ENCODE results near the gene RAMACL. TPM values are rescaled to one million over a fixed set of nuclear protein-coding genes. Genes with fewer than 3 reads are reported as not detected.
A peak's percentile ranks its signal among the peaks of the same experiment; 100 is the strongest.

RAMACL gene
- total RNA-seq, 1 donor from 2014 or later, result 0.88 TPM

- ATAC-seq, result no peak
Observed at GRCh38 chr6:166573511-166574216, 12.8 kb downstream of the RAMACL start.

GRCh38 chr6:166572370-166573261 is 13.9 kb downstream of the RAMACL start:
- ATAC-seq, result no peak

- ATAC-seq, result no peak
Observed at GRCh38 chr6:166570929-166571713, 15.4 kb downstream of the RAMACL start.

- ATAC-seq, result no peak
Observed at GRCh38 chr6:166569206-166569605, 17.3 kb downstream of the RAMACL start.

- ATAC-seq, result no peak
Observed at GRCh38 chr6:166567813-166568212, 18.7 kb downstream of the RAMACL start.

- peak; percentile 92 for ATAC-seq
Observed at GRCh38 chr6:166567107-166567506, 19.4 kb downstream of the RAMACL start.

GRCh38 chr6:166566026-166567011 is 20.2 kb downstream of the RAMACL start:
- no peak for ATAC-seq

GRCh38 chr6:166565084-166565967 is 21.2 kb downstream of the RAMACL start:
- ATAC-seq, result no peak

GRCh38 chr6:166563805-166564204 is 22.7 kb downstream of the RAMACL start:
- no peak for ATAC-seq

- ATAC-seq, result no peak
Observed at GRCh38 chr6:166563200-166563599, 23.3 kb downstream of the RAMACL start.

- no peak for ATAC-seq
Observed at GRCh38 chr6:166562726-166563125, 23.8 kb downstream of the RAMACL start.

GRCh38 chr6:166561771-166562359 is 24.6 kb downstream of the RAMACL start:
- no peak for ATAC-seq

GRCh38 chr6:166560222-166560621 is 26.3 kb downstream of the RAMACL start:
- ATAC-seq, result no peak

- ATAC-seq, result no peak
Observed at GRCh38 chr6:166559662-166560061, 26.8 kb downstream of the RAMACL start.

- ATAC-seq, result peak; percentile 21
Observed at GRCh38 chr6:166559211-166559610, 27.3 kb downstream of the RAMACL start.

GRCh38 chr6:166558156-166559005 is 28.1 kb downstream of the RAMACL start:
- ATAC-seq, result no peak

- peak; percentile 96 for ATAC-seq
Observed at GRCh38 chr6:166556863-166557322, 29.6 kb downstream of the RAMACL start.

- no peak for ATAC-seq
Observed at GRCh38 chr6:166556336-166556735, 30.1 kb downstream of the RAMACL start.

- no peak for ATAC-seq
Observed at GRCh38 chr6:166555086-166555485, 31.4 kb downstream of the RAMACL start.
